SK-N-SH (cell line): Measurements from ENCODE around the gene SLIT1.

ENCODE experiments used
- CHD2 ChIP-seq: fragments of 150-350 bp; IDR thresholded peaks from 2 replicates; pipeline ENCODE4 v1.6.1; 2018; ENCODE audit warnings: low read length; ENCODE audit not compliant: partially characterized antibody
- CTCF ChIP-seq: fragments of 200-600 bp; sonication (generic); IDR thresholded peaks from 2 replicates; pipeline ENCODE4 v1.6.1; 2017; ENCODE audit warnings: antibody characterized with exemption, mild to moderate bottlenecking, moderate library complexity
- EP300 ChIP-seq, 2 experiments: IDR thresholded peaks; 2 replicates each; pipeline versions ENCODE4 v1.4.0 to v1.6.1; 2012; ENCODE audit warnings: borderline replicate concordance in 1 of 2, low read depth in 1 of 2, low read length in 1 of 2
- GABPA ChIP-seq: IDR thresholded peaks from 2 replicates; pipeline ENCODE4 v1.4.0; 2012; ENCODE audit warnings: low read depth, mild to moderate bottlenecking
- MAX ChIP-seq: IDR thresholded peaks from 2 replicates; pipeline ENCODE4 v1.4.0; 2012; ENCODE audit warnings: low read depth
- NRF1 ChIP-seq: IDR thresholded peaks from 2 replicates; pipeline ENCODE4 v1.6.1; 2012; ENCODE audit warnings: low read depth, mild to moderate bottlenecking, low read length
- PBX3 ChIP-seq: IDR thresholded peaks from 2 replicates; pipeline ENCODE4; 2012
- POLR2AphosphoS5 ChIP-seq: IDR thresholded peaks from 2 replicates; pipeline ENCODE4 v1.6.1; 2012; ENCODE audit warnings: low read depth, low read length
- SMC3 ChIP-seq: IDR thresholded peaks from 2 replicates; pipeline ENCODE4 v1.6.1; 2012; ENCODE audit warnings: low read depth, low read length, improper control_type of control experiment
- TAF1 ChIP-seq: IDR thresholded peaks from 2 replicates; pipeline ENCODE4 v1.6.1; 2012; ENCODE audit warnings: low read depth, mild to moderate bottlenecking, low read length, moderate library complexity, borderline replicate concordance
- TCF12 ChIP-seq: IDR thresholded peaks from 2 replicates; pipeline ENCODE4 v1.4.0; 2012
- TEAD4 ChIP-seq: IDR thresholded peaks from 2 replicates; pipeline ENCODE4 v1.4.0; 2012; ENCODE audit warnings: mild to moderate bottlenecking, borderline replicate concordance; ENCODE audit not compliant: insufficient read depth
- YY1 ChIP-seq: IDR thresholded peaks from 2 replicates; pipeline ENCODE4 v1.4.0; 2012; ENCODE audit warnings: low read depth, mild to moderate bottlenecking

- TF ChIP-seq YY1 (no peak), CHD2 (no peak), TEAD4 (no peak), CTCF (no peak), GABPA (no peak), EP300 (IDR thresholded peaks at IDR 0.05; ENCODE audit: borderline replicate concordance in 1 of 2, low read depth in 1 of 2, low read length in 1 of 2) (no peak), MAX (no peak), POLR2AphosphoS5 (no peak), SMC3 (no peak), TAF1 (no peak), TCF12 (no peak), NRF1 (no peak), PBX3 (no peak)
Measured at GRCh38 chr10:96998329-96998888, 187.3 kb downstream of the SLIT1 start.
